Neutrophil (primary cell): ENCODE measurements around the gene POP7.

Experiments
- H3K27ac ChIP-seq: fragments of 200-600 bp; sonication (generic); 2 replicates; pipeline ENCODE4 v1.5.1; 2016; ENCODE audit warnings: mild to moderate bottlenecking, moderate library complexity
- H3K27me3 ChIP-seq: fragments of 200-600 bp; sonication (generic); 2 replicates; pipeline ENCODE4 v1.6.0; 2016; ENCODE audit warnings: mild to moderate bottlenecking
- H3K36me3 ChIP-seq: fragments of 200-600 bp; sonication (generic); 2 replicates; pipeline ENCODE4 v1.5.1; 2017
- H3K4me1 ChIP-seq, 2 experiments: fragments of 200-600 bp in 1 of 2; sonication (generic) in 1 of 2; 1 replicate in 1 of 2; 2 replicates in 1 of 2; pipeline versions ENCODE4 v1.5.1 to v1.6.1; 2013 to 2016; ENCODE audit warnings: low read depth in 1 of 2, low read length in 1 of 2, mild to moderate bottlenecking in 1 of 2, moderate library complexity in 1 of 2; ENCODE audit not compliant: control insufficient read depth in 1 of 2, insufficient read depth in 1 of 2
- H3K4me3 ChIP-seq, 2 experiments: fragments of 200-600 bp in 1 of 2; sonication (generic) in 1 of 2; 1 replicate in 1 of 2; 2 replicates in 1 of 2; pipeline ENCODE4 v1.5.1; 2013 to 2016; ENCODE audit warnings: low read depth in 1 of 2, low read length in 1 of 2, mild to moderate bottlenecking in 1 of 2, moderate library complexity in 1 of 2
- H3K9me3 ChIP-seq: fragments of 200-600 bp; sonication (generic); 2 replicates; pipeline ENCODE4 v1.5.1; 2016
- TF ChIP-seq, protein P1 (sequence below): fragments of 200-600 bp; sonication (generic); IDR thresholded peaks from 2 replicates; pipeline ENCODE4 v1.5.1; 2016; ENCODE audit warnings: antibody characterized with exemption

The POP7 gene

DNA sequence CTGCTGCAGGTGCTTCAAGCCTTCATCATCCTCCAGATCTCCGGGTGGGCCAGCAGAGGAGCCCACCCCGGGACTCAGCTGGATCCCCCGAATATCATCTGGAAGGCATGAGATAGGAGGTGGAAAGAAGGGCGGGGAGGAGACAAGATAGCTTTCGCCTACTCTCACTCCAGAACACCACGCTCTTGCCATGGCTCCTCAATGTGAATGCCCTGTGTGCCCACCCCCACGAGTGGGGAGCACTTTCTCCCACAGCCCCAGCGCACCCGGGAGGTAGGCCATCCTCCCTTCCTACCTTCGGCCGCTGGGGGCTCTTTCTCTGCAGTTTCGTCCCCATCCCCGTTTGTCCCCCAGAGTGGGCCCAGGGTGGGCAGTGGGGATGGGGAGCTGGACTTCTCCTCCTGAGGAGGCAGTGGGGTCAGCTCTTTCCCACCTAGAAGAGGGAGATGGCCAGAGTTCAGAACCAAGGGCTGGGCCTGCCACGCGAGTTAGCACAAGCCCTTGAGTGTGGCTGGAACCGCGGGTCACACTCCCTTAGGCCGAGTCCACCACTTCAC is 20.8 kb upstream of the POP7 start:
- Histone ChIP-seq H3K27ac (peak overlapping the region; percentile 11), H3K9me3 (no peaks in the 10 kb centered on the region), H3K27me3 (no peaks in the 10 kb centered on the region), H3K4me1 (peaks cover 4 to 6% of the 10 kb centered on the region in 2 experiments), H3K36me3 (peaks cover 90% of the 10 kb centered on the region), H3K4me3 (no peak overlapping the region)
- TF ChIP-seq, protein P1, sequence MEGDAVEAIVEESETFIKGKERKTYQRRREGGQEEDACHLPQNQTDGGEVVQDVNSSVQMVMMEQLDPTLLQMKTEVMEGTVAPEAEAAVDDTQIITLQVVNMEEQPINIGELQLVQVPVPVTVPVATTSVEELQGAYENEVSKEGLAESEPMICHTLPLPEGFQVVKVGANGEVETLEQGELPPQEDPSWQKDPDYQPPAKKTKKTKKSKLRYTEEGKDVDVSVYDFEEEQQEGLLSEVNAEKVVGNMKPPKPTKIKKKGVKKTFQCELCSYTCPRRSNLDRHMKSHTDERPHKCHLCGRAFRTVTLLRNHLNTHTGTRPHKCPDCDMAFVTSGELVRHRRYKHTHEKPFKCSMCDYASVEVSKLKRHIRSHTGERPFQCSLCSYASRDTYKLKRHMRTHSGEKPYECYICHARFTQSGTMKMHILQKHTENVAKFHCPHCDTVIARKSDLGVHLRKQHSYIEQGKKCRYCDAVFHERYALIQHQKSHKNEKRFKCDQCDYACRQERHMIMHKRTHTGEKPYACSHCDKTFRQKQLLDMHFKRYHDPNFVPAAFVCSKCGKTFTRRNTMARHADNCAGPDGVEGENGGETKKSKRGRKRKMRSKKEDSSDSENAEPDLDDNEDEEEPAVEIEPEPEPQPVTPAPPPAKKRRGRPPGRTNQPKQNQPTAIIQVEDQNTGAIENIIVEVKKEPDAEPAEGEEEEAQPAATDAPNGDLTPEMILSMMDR: no peak

GRCh38 chr7:100685631-100686145 is 20.2 kb upstream of the POP7 start:
- Histone ChIP-seq H3K27me3 (no peaks in the 10 kb centered on the region), H3K9me3 (no peaks in the 10 kb centered on the region), H3K27ac (peak overlapping the region; percentile 11), H3K4me3 (no peak overlapping the region), H3K4me1 (peaks cover 0 to under 1% of the 10 kb centered on the region in 2 experiments), H3K36me3 (peaks cover 84% of the 10 kb centered on the region)
- TF ChIP-seq, protein P1: no peak

DNA sequence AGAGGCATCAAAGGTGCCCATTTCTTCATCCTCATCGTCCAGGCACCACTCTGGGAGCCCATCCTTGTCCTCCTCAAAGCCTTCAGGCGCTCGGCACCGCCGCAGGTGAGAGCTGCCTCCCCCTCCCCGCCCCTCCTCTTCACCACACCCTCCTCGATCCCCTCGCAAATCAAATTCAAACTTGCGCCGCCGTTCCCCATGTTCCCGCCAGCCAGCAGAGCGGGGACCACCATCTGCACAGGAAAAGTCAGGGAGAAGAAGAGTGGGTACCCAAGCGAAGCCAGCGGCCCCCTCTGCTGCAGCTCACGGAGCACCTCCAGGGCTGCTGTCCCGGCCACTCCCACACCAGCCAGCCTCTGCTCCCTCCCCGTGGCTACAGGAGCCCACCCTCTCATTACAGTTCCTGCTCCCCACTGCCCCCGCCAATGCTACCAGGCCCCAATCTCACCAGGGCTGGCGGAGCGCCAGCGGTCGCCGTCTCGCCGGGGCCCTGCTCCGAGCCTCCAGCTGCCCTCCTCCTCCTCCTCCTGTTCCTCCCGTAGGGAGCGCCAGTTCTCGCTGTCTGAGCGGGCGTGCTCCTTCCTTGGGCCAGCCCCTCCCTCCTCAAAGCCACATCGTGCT is 19.6 kb upstream of the POP7 start:
- Histone ChIP-seq H3K27me3 (no peaks in the 10 kb centered on the region), H3K4me1 (peaks cover 3 to 4% of the 10 kb centered on the region in 2 experiments), H3K27ac (no peak overlapping the region), H3K9me3 (no peaks in the 10 kb centered on the region), H3K36me3 (peaks cover 80% of the 10 kb centered on the region), H3K4me3 (no peak overlapping the region)
- TF ChIP-seq, protein P1: no peak

- Histone ChIP-seq H3K36me3 (peaks cover 75% of the 10 kb centered on the region), H3K27me3 (no peaks in the 10 kb centered on the region), H3K4me3 (no peak overlapping the region), H3K4me1 (peaks cover 8% of the 10 kb centered on the region in 2 experiments), H3K9me3 (no peaks in the 10 kb centered on the region), H3K27ac (no peak overlapping the region)
- TF ChIP-seq, protein P1: no peak
These were observed 19.1 kb upstream of the POP7 start for GRCh38 chr7:100686822-100687211.

DNA sequence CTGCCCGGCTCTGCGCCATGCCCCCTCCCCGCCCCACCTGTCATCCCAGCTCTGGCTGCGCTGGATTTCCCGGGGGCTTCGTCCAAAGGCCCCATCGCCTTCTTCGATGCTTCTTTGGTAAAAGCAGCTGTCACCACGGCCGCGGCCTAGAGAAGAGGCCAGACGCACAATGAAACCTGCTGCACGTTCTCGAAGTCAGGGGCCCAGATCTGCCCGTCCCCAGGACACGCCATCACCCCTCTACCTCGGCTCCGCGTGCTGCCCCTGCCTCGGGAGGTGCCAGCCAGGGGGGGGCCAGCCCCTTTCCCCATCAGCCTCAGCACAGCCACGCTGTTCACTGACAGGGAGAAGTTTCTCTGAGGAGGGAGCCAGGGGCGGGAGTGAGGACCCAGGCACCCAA is 18.7 kb upstream of the POP7 start:
- TF ChIP-seq, protein P1: no peak
- H3K36me3 ChIP-seq: peaks cover 70% of the 10 kb centered on the region
- H3K27me3 ChIP-seq: no peaks in the 10 kb centered on the region
- H3K4me3 ChIP-seq: no peak overlapping the region
- no peak overlapping the region for H3K27ac ChIP-seq
- H3K9me3 ChIP-seq: no peaks in the 10 kb centered on the region
- H3K4me1 ChIP-seq: peaks cover 13% of the 10 kb centered on the region in 2 experiments
